T-helper 2 cell (primary cell): Measurements from ENCODE around the gene LIFR.

ENCODE experiments used
- DNase-seq, 5 experiments: peaks; one replicate each; pipeline versions ENCODE4 v3.0.0 to v3.0.0-alpha.2; 2012 to 2022

Gene LIFR

GRCh38 chr5:38462976-38463633 lies 93.3 kb downstream of the LIFR start:
- DNase-seq = no peak

- DNase-seq = no peak
These were observed 98.3 kb downstream of the LIFR start for GRCh38 chr5:38458174-38458573.

- no peak for DNase-seq
These were observed 99.6 kb downstream of the LIFR start for GRCh38 chr5:38456657-38457399.

GRCh38 chr5:38455796-38456330 lies 100.6 kb downstream of the LIFR start:
- peak in 1 of 5 experiments; percentile 19 for DNase-seq

GRCh38 chr5:38453921-38454320 lies 102.5 kb downstream of the LIFR start:
- no peak for DNase-seq

GRCh38 chr5:38453506-38453905 lies 102.9 kb downstream of the LIFR start:
- DNase-seq = peak in 3 of 5 experiments; percentile 19 to 88 (median 79)

GRCh38 chr5:38452201-38452600 lies 104.2 kb downstream of the LIFR start:
- no peak for DNase-seq

GRCh38 chr5:38451074-38451725 lies 105.2 kb downstream of the LIFR start:
- no peak for DNase-seq

GRCh38 chr5:38450627-38451026 lies 105.8 kb downstream of the LIFR start:
- no peak for DNase-seq

- DNase-seq = no peak
These were observed 107.7 kb downstream of the LIFR start for GRCh38 chr5:38448568-38449350.

- DNase-seq = no peak
These were observed 108.7 kb downstream of the LIFR start for GRCh38 chr5:38447786-38448185.

GRCh38 chr5:38447056-38447455 lies 109.4 kb downstream of the LIFR start:
- no peak for DNase-seq

- DNase-seq = no peak
These were observed 110.4 kb downstream of the LIFR start for GRCh38 chr5:38446029-38446522.

- no peak for DNase-seq
These were observed 110.9 kb downstream of the LIFR start for GRCh38 chr5:38445374-38446028.

- DNase-seq = no peak
These were observed 113.1 kb downstream of the LIFR start for GRCh38 chr5:38443390-38443789.

GRCh38 chr5:38442247-38442573 lies 114.2 kb downstream of the LIFR start:
- no peak for DNase-seq

GRCh38 chr5:38441453-38442246 lies 114.8 kb downstream of the LIFR start:
- DNase-seq = peak; percentile 29 to 79 (median 62)

- DNase-seq = no peak
These were observed 117.7 kb downstream of the LIFR start for GRCh38 chr5:38438757-38439156.

GRCh38 chr5:38434966-38435705 lies 121.3 kb downstream of the LIFR start:
- DNase-seq = no peak

- no peak for DNase-seq
These were observed 123.1 kb downstream of the LIFR start for GRCh38 chr5:38433160-38433861.
